GM21447 (cell line): Measurements from ENCODE around the gene TRAPPC3.
A peak's percentile ranks its signal among the peaks of the same experiment; 100 is the strongest.
"Not testable (repeated sequence)": the region's sequence is repeated elsewhere in the genome, so short reads cannot be mapped to it uniquely, and the experiment has no call there.

Experiments
- ATAC-seq: cut with Tn5 transposase; IDR thresholded peaks from one replicate; pipeline ENCODE4 v1.9.1; 2021; ENCODE audit not compliant: unreplicated experiment

TRAPPC3 gene

GRCh38 chr1:36149237-36149972 lies at the start of gene TRAPPC3:
Gene TRAPPC3, minus strand, starts transcription at chr1:36149486. Its CDS starts 108 bp downstream, at chr1:36149378.
- peak; percentile 83 for ATAC-seq

- ATAC-seq: no peak
Observed at GRCh38 chr1:36198641-36199040, 49.4 kb upstream of the TRAPPC3 start.

- not testable (repeated sequence) for ATAC-seq
Observed at GRCh38 chr1:36196805-36197204, 47.5 kb upstream of the TRAPPC3 start.

GRCh38 chr1:36187800-36188593 lies 38.7 kb upstream of the TRAPPC3 start:
- ATAC-seq: peak; percentile 82

- no peak for ATAC-seq
Observed at GRCh38 chr1:36183309-36183856, 34.1 kb upstream of the TRAPPC3 start.

- ATAC-seq: no peak
Observed at GRCh38 chr1:36182734-36183133, 33.4 kb upstream of the TRAPPC3 start.

- ATAC-seq: no peak
Observed at GRCh38 chr1:36179220-36179600, 29.9 kb upstream of the TRAPPC3 start.

- ATAC-seq: no peak
Observed at GRCh38 chr1:36178471-36179219, 29.4 kb upstream of the TRAPPC3 start.

- ATAC-seq: no peak
Observed at GRCh38 chr1:36177589-36178431, 28.5 kb upstream of the TRAPPC3 start.

- no peak for ATAC-seq
Observed at GRCh38 chr1:36176106-36176949, 27.0 kb upstream of the TRAPPC3 start.

- ATAC-seq: no peak
Observed at GRCh38 chr1:36175137-36176095, 26.1 kb upstream of the TRAPPC3 start.

GRCh38 chr1:36174713-36175112 lies 25.4 kb upstream of the TRAPPC3 start:
- no peak for ATAC-seq

GRCh38 chr1:36172983-36173382 lies 23.7 kb upstream of the TRAPPC3 start:
- no peak for ATAC-seq

- ATAC-seq: no peak
Observed at GRCh38 chr1:36172017-36172747, 22.9 kb upstream of the TRAPPC3 start.

GRCh38 chr1:36170643-36171412 lies 21.5 kb upstream of the TRAPPC3 start:
- ATAC-seq: no peak

GRCh38 chr1:36168514-36168913 lies 19.2 kb upstream of the TRAPPC3 start:
- ATAC-seq: no peak
